Fibroblast of lung (primary cell): ENCODE data around the gene PLA1A.

ENCODE experiments used
- EZH2 ChIP-seq: IDR thresholded peaks from 2 replicates; pipeline ENCODE4 v1.5.1; 2012; ENCODE audit warnings: low read length, control low read depth, mild to moderate bottlenecking; ENCODE audit errors: missing control alignments
- TF ChIP-seq, protein P1 (sequence below), 2 donors: IDR thresholded peaks in 1 of 2; conservative IDR thresholded peaks in 1 of 2; 1 replicate in 1 of 2; 2 replicates in 1 of 2; pipeline ENCODE4 v1.5.1; 2011 to 2012; ENCODE audit warnings: low read length in 2 of 2, control low read depth in 1 of 2, inconsistent platforms in 1 of 2, low read depth in 1 of 2, mild to moderate bottlenecking in 1 of 2

DNA sequence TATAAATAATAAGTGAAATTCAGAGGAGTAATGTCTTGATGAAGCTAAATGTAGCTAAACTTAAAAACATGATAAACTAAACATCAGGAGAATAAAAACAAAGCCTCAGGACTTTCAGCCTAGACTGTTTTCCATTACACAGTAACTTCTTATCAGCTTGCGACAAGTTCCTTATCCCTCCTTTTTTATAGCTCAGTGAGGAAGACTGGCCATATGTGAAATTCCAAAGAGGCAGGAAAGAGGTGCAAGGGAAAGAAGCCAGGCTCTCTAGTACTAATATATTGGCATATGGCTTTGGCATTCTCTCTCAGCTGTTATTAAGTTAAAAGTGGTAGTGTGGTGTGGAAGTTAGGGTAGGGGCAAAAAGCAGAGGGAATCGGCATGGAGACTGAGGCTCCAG, 75.1 kb downstream of the PLA1A start:
- TF ChIP-seq, protein P1, sequence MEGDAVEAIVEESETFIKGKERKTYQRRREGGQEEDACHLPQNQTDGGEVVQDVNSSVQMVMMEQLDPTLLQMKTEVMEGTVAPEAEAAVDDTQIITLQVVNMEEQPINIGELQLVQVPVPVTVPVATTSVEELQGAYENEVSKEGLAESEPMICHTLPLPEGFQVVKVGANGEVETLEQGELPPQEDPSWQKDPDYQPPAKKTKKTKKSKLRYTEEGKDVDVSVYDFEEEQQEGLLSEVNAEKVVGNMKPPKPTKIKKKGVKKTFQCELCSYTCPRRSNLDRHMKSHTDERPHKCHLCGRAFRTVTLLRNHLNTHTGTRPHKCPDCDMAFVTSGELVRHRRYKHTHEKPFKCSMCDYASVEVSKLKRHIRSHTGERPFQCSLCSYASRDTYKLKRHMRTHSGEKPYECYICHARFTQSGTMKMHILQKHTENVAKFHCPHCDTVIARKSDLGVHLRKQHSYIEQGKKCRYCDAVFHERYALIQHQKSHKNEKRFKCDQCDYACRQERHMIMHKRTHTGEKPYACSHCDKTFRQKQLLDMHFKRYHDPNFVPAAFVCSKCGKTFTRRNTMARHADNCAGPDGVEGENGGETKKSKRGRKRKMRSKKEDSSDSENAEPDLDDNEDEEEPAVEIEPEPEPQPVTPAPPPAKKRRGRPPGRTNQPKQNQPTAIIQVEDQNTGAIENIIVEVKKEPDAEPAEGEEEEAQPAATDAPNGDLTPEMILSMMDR (conservative IDR thresholded peaks at IDR 0.05 in 1 of 2, IDR thresholded peaks at IDR 0.05 in 1 of 2; ENCODE audit: low read depth in 1 of 2, low read length in 2 of 2), result no peak
- no peak for TF ChIP-seq EZH2
